H1 (cell line): Measurements from ENCODE around the gene RAD51D. TPM values are rescaled to one million over a fixed set of nuclear protein-coding genes. Genes with fewer than 3 reads are reported as not detected.

Experiments
- CTCF ChIA-PET: fragments of 300-600 bp; sonication (Branson Sonifier 250); formaldehyde crosslinking; loops from one replicate; lab custom pipeline; 2021; ENCODE audit not compliant: partially characterized antibody; lab: Charles Lee
- POLR2A ChIA-PET: fragments of 300-600 bp; sonication (Branson Sonifier 250); formaldehyde crosslinking; loops from one replicate; lab custom pipeline; 2021; ENCODE audit warnings: inconsistent platforms; ENCODE audit not compliant: partially characterized antibody; lab: Charles Lee
- DNase-seq, 2 experiments: peaks; one replicate each; pipeline versions ENCODE4 v3.0.0 to v3.0.0-alpha.2; 2010 to 2022; ENCODE audit warnings: low spot score in 2 of 2, low read depth in 1 of 2, mixed read lengths in 1 of 2
- FAIRE-seq: peaks from 2 replicates; lab custom pipeline; 2011; peaks lifted over from hg19 to GRCh38; lab: Jason Lieb, UNC
- H2AFZ ChIP-seq: 2 replicates; pipeline ENCODE4 v1.8.1; 2012; ENCODE audit warnings: low read length, inconsistent platforms
- H2AK5ac ChIP-seq: 2 replicates; pipeline ENCODE4 v1.6.1; 2013; ENCODE audit warnings: low read depth, low read length
- H2BK120ac ChIP-seq: replicated peaks from 2 replicates; pipeline ENCODE3; 2013; ENCODE audit warnings: low read depth, low read length, inconsistent platforms
- H2BK12ac ChIP-seq: 2 replicates; pipeline ENCODE4 v1.6.1; 2013; ENCODE audit warnings: low read depth, low read length
- H2BK15ac ChIP-seq: 2 replicates; pipeline ENCODE4 v1.6.1; 2013; ENCODE audit warnings: low read length
- H2BK20ac ChIP-seq: 2 replicates; pipeline ENCODE4 v1.6.1; 2013; ENCODE audit warnings: low read length
- H2BK5ac ChIP-seq: 2 replicates; pipeline ENCODE4 v1.6.1; 2013; ENCODE audit warnings: low read depth, low read length
- H3K14ac ChIP-seq: 2 replicates; pipeline ENCODE4 v1.6.1; 2013; ENCODE audit warnings: inconsistent platforms; ENCODE audit not compliant: insufficient read length
- H3K18ac ChIP-seq: 2 replicates; pipeline ENCODE4 v1.6.1; 2013; ENCODE audit warnings: low read length; ENCODE audit errors: extremely low read depth
- H3K23ac ChIP-seq: 2 replicates; pipeline ENCODE4 v1.6.1; 2013; ENCODE audit warnings: inconsistent platforms; ENCODE audit not compliant: insufficient read length
- H3K23me2 ChIP-seq: 2 replicates; pipeline ENCODE4 v1.6.1; 2013; ENCODE audit warnings: low read depth, low read length
- H3K27ac ChIP-seq: 2 replicates; pipeline ENCODE4 v1.6.1; 2011; ENCODE audit warnings: low read depth, low read length, inconsistent platforms
- H3K27me3 ChIP-seq, 4 experiments: replicated peaks in 1 of 4; 1 replicate in 1 of 4; 2 replicates in 3 of 4; pipeline versions ENCODE4 v1.6.1 to v1.8.1; 2011 to 2013; ENCODE audit warnings: low read length in 3 of 4, mild to moderate bottlenecking in 3 of 4, inconsistent platforms in 2 of 4, mixed read lengths in 2 of 4, moderate library complexity in 1 of 4; ENCODE audit not compliant: control insufficient read depth in 3 of 4, insufficient read depth in 3 of 4; ENCODE audit errors: extremely low read depth in 1 of 4
- H3K36me3 ChIP-seq, 4 experiments: 2 replicates each; pipeline versions ENCODE4 v1.6.1 to v1.8.1; 2011 to 2013; ENCODE audit warnings: mild to moderate bottlenecking in 4 of 4, low read length in 3 of 4, moderate library complexity in 2 of 4, control low read depth in 1 of 4, inconsistent platforms in 1 of 4; ENCODE audit not compliant: insufficient read depth in 4 of 4, control insufficient read depth in 2 of 4
- H3K4ac ChIP-seq: replicated peaks from 2 replicates; pipeline ENCODE3; 2013; ENCODE audit warnings: low read length, low read depth, mixed read lengths, inconsistent platforms; ENCODE audit not compliant: insufficient read length
- H3K4me1 ChIP-seq, 4 experiments: replicated peaks in 1 of 4; 1 replicate in 1 of 4; 2 replicates in 3 of 4; pipeline versions ENCODE4 v1.6.1 to v1.8.1; 2011 to 2013; ENCODE audit warnings: low read length in 3 of 4, inconsistent platforms in 2 of 4, mixed read lengths in 1 of 4; ENCODE audit not compliant: insufficient read depth in 4 of 4, control insufficient read depth in 3 of 4
- H3K4me2 ChIP-seq, 2 experiments: 2 replicates each; pipeline versions ENCODE4 v1.6.1 to v1.8.1; 2011 to 2013; ENCODE audit warnings: low read depth in 2 of 2, low read length in 2 of 2, control low read depth in 1 of 2, inconsistent platforms in 1 of 2, mild to moderate bottlenecking in 1 of 2; ENCODE audit not compliant: insufficient read depth in 1 of 2
- H3K4me3 ChIP-seq, 4 experiments: fragments of 200-600, 300-600 bp in 1 of 4; sonication (generic), shearing (Covaris generic), sonication (Bioruptor Twin) in 1 of 4; 2 replicates each; pipeline versions ENCODE4 v1.5.1 to v1.8.1; 2011 to 2016; ENCODE audit warnings: low read length in 4 of 4, low read depth in 3 of 4, control low read depth in 2 of 4, inconsistent platforms in 2 of 4, mild to moderate bottlenecking in 2 of 4, mixed read lengths in 1 of 4, moderate library complexity in 1 of 4; ENCODE audit not compliant: insufficient read depth in 2 of 4; ENCODE audit errors: extremely low read depth in 1 of 4
- H3K56ac ChIP-seq: replicated peaks from 2 replicates; pipeline ENCODE3; 2013; ENCODE audit warnings: low read depth, mild to moderate bottlenecking, mixed read lengths, low read length, inconsistent platforms; ENCODE audit not compliant: insufficient read length
- H3K79me1 ChIP-seq: 2 replicates; pipeline ENCODE4 v1.6.1; 2013; ENCODE audit warnings: low read depth, low read length, control low read depth
- H3K79me2 ChIP-seq, 2 experiments: 2 replicates each; pipeline versions ENCODE4 v1.6.1 to v1.8.1; 2012 to 2013; ENCODE audit warnings: low read length in 2 of 2, mild to moderate bottlenecking in 2 of 2, inconsistent platforms in 1 of 2; ENCODE audit not compliant: insufficient read depth in 2 of 2, control insufficient read depth in 1 of 2
- H3K9ac ChIP-seq, 4 experiments: replicated peaks in 1 of 4; 1 replicate in 1 of 4; 2 replicates in 3 of 4; pipeline versions ENCODE4 v1.6.1 to v1.8.1; 2011 to 2013; ENCODE audit warnings: low read depth in 3 of 4, low read length in 3 of 4, control low read depth in 2 of 4, mild to moderate bottlenecking in 2 of 4, moderate library complexity in 2 of 4, inconsistent platforms in 1 of 4; ENCODE audit errors: extremely low read depth in 1 of 4
- H3K9me3 ChIP-seq, 2 experiments: 2 replicates each; pipeline versions ENCODE4 v1.6.1 to v1.8.1; 2012 to 2013; ENCODE audit warnings: mild to moderate bottlenecking in 2 of 2, moderate library complexity in 2 of 2, control low read depth in 1 of 2, inconsistent platforms in 1 of 2, low read depth in 1 of 2, low read length in 1 of 2, mixed read lengths in 1 of 2; ENCODE audit not compliant: insufficient read depth in 2 of 2
- H4K20me1 ChIP-seq, 2 experiments: replicated peaks in 1 of 2; 2 replicates each; pipeline versions ENCODE3 to v1.8.1; 2011 to 2013; ENCODE audit warnings: inconsistent platforms in 2 of 2, low read length in 2 of 2, mild to moderate bottlenecking in 1 of 2; ENCODE audit not compliant: insufficient read depth in 2 of 2, control insufficient read depth in 1 of 2
- H4K5ac ChIP-seq: 2 replicates; pipeline ENCODE4 v1.6.1; 2013; ENCODE audit warnings: low read length, low read depth, mixed read lengths, inconsistent platforms; ENCODE audit not compliant: insufficient read length
- H4K8ac ChIP-seq: 2 replicates; pipeline ENCODE4 v1.8.0; 2013; ENCODE audit warnings: mild to moderate bottlenecking, moderate library complexity, low read length, inconsistent platforms; ENCODE audit not compliant: insufficient read depth; ENCODE audit errors: extremely low read depth
- H4K91ac ChIP-seq: replicated peaks from 2 replicates; pipeline ENCODE3; 2013; ENCODE audit warnings: low read length, mixed read lengths, inconsistent platforms; ENCODE audit not compliant: insufficient read length
- POLR2A ChIP-seq, 2 experiments: IDR thresholded peaks; 1 replicate in 1 of 2; 2 replicates in 1 of 2; pipeline ENCODE4 v1.6.1; 2011; ENCODE audit warnings: low read depth in 2 of 2, low read length in 2 of 2, mild to moderate bottlenecking in 2 of 2; ENCODE audit errors: control extremely low read depth in 1 of 2
- RAD21 ChIP-seq, 2 experiments: IDR thresholded peaks in 1 of 2; conservative IDR thresholded peaks in 1 of 2; 2 replicates each; pipeline ENCODE4 v1.6.1; 2011; ENCODE audit warnings: low read depth in 2 of 2, low read length in 2 of 2, improper control_type of control experiment in 1 of 2, inconsistent platforms in 1 of 2, mild to moderate bottlenecking in 1 of 2, moderate library complexity in 1 of 2
- SP2 ChIP-seq: IDR thresholded peaks from 2 replicates; pipeline ENCODE4 v1.6.1; 2012; ENCODE audit warnings: mild to moderate bottlenecking, low read length, inconsistent platforms
- polyA plus RNA-seq, 7 experiments: library from polyadenylated mRNA; depleted of rRNA in 3 of 7; stranded (reverse) in 5 of 7; unstranded in 2 of 7; fragments of >200 nt in 5 of 7; fragments of 200-250 nt in 2 of 7; gene quantifications; 1 replicate in 5 of 7; 2 replicates in 1 of 7; 4 replicates in 1 of 7; pipeline versions ENCODE4 v1.2.1 to v1.2.3, GENCODE V29; 2011 to 2013; ENCODE audit warnings: missing spikeins in 2 of 7, mixed read lengths in 2 of 7
- total RNA-seq: library from RNA; stranded (reverse); fragmentation: NEBNext Ultra II Directional; extraction: Animal tissue kit (Norgen Biotek cat#: 25700); gene quantifications from 2 replicates; pipeline ENCODE4 v1.2.1, GENCODE V29; 2021

Gene RAD51D
- total and polyA plus RNA-seq, 2 of the 8 experiments (the other 6 are each of a cell fraction or from before 2014, with no cell fraction given): 10.2 to 12.9 TPM

DNA sequence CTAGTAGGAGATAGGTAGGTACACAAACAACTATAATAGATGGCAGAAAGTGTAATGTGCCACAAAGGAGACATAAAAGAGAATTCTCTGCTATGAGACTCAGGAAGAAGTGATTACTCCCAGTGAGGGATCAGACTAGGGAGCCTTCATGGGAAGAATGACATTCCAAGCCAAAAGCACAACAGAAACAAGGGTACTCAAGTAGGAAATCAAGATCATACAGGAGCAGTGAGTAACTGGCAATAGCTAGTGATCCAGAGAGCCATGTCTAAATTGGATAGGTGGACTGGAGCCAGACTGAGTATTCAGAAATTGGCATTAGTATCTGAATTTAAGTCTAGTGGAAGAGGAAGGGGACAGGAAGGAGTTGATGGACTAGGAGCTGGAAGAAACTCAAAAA, 66.9 kb downstream of the RAD51D start:
- DNase-seq (no peak), FAIRE-seq (no peak)
- Histone ChIP-seq H3K14ac (no peak overlapping the region), H3K4ac (no peak overlapping the region), H3K27ac (no peak overlapping the region), H2AK5ac (no peak overlapping the region), H3K56ac (no peak overlapping the region), H3K79me2 (no peaks in the 10 kb centered on the region), H3K9me3 (no peaks in the 10 kb centered on the region), H2BK12ac (no peak overlapping the region), H3K23ac (no peak overlapping the region), H3K4me2 (no peak overlapping the region), H3K27me3 (no peaks in the 10 kb centered on the region), H3K36me3 (no peaks in the 10 kb centered on the region), H3K4me3 (no peak overlapping the region), H2BK20ac (no peak overlapping the region), H2BK120ac (no peak overlapping the region), H3K4me1 (no peaks in the 10 kb centered on the region), H3K23me2 (no peaks in the 10 kb centered on the region; the same call in 1 of the 2 replicates), H3K9ac (no peak overlapping the region), H3K79me1 (no peaks in the 10 kb centered on the region; the same call in 1 of the 2 replicates), H4K5ac (no peak overlapping the region), H2BK15ac (no peak overlapping the region), H3K18ac (no peak overlapping the region), H2BK5ac (no peak overlapping the region), H4K20me1 (no peaks in the 10 kb centered on the region), H2AFZ (no peak overlapping the region), H4K91ac (no peak overlapping the region), H4K8ac (no peak overlapping the region)
- ChIA-PET CTCF (interaction anchor here (1.3 kb wide), 1 partner anchor 11 kb away, joined by 4 read pairs; no protein-coding TSS in a partner anchor), POLR2A (interaction anchor here (0.7 to 1.8 kb wide), 2 partner anchors 12 to 37 kb away, joined by 3 to 5 read pairs; no protein-coding TSS in a partner anchor)
- no peak for TF ChIP-seq SP2
- no peak for TF ChIP-seq POLR2A (IDR thresholded peaks at IDR 0.05; ENCODE audit: control extremely low read depth in 1 of 2, low read depth in 2 of 2, low read length in 2 of 2)
- no peak for TF ChIP-seq RAD21 (IDR thresholded peaks at IDR 0.05 in 1 of 2, conservative IDR thresholded peaks at IDR 0.05 in 1 of 2; ENCODE audit: low read depth in 2 of 2, low read length in 2 of 2)
